Neural progenitor cell (in vitro differentiated cells): ENCODE data around the gene LRRC75A. TPM values are rescaled to one million over a fixed set of nuclear protein-coding genes. Genes with fewer than 3 reads are reported as not detected.

Experiments used
- DNase-seq: peaks from one replicate; pipeline ENCODE4 v3.0.0-alpha.2; 2016; ENCODE audit warnings: low spot score
- H2AFZ ChIP-seq: fragments of 200-600 bp; sonication (generic); replicated peaks from 2 replicates; pipeline ENCODE4 v1.6.1; 2016; ENCODE audit warnings: antibody characterized with exemption
- H3F3A ChIP-seq: fragments of 200-600 bp; sonication (generic); 2 replicates; pipeline ENCODE4 v1.6.1; 2016; ENCODE audit warnings: antibody characterized with exemption, low read depth
- H3K27ac ChIP-seq: fragments of 200-600 bp; sonication (generic); 2 replicates; pipeline ENCODE4 v1.5.1; 2016; ENCODE audit warnings: mild to moderate bottlenecking
- H3K27me3 ChIP-seq: fragments of 200-600 bp; sonication (generic); 2 replicates; pipeline ENCODE4 v1.6.1; 2016; ENCODE audit warnings: mild to moderate bottlenecking, moderate library complexity
- H3K36me3 ChIP-seq: fragments of 200-600 bp; sonication (generic); 2 replicates; pipeline ENCODE4 v1.5.1; 2016
- H3K4me1 ChIP-seq: fragments of 200-600 bp; sonication (generic); 2 replicates; pipeline ENCODE4 v1.6.1; 2016; ENCODE audit warnings: mixed run types
- H3K4me2 ChIP-seq: fragments of 200-600 bp; sonication (generic); 2 replicates; pipeline ENCODE4 v1.6.1; 2016
- H3K4me3 ChIP-seq: fragments of 200-600 bp; sonication (generic); 2 replicates; pipeline ENCODE4 v1.5.1; 2016
- H3K79me2 ChIP-seq: fragments of 200-600 bp; sonication (generic); 2 replicates; pipeline ENCODE4 v1.6.1; 2016; ENCODE audit warnings: low read depth
- H3K9ac ChIP-seq: fragments of 200-600 bp; sonication (generic); 2 replicates; pipeline ENCODE4 v1.6.1; 2016
- H3K9me3 ChIP-seq: fragments of 200-600 bp; sonication (generic); 2 replicates; pipeline ENCODE4 v1.5.1; 2016; ENCODE audit warnings: low read depth
- H4K20me1 ChIP-seq: fragments of 200-600 bp; sonication (generic); 2 replicates; pipeline ENCODE4 v1.6.1; 2016; ENCODE audit warnings: low read depth
- H3K27ac Mint-ChIP-seq: 3 replicates; pipeline ENCODE4 v1.8.0; 2021; ENCODE audit warnings: mixed read lengths
- H3K27me3 Mint-ChIP-seq: 2 replicates; pipeline ENCODE4 v1.8.0; 2022; ENCODE audit warnings: low read depth, mild to moderate bottlenecking, inconsistent platforms, moderate library complexity, mixed read lengths; ENCODE audit not compliant: insufficient read depth
- H3K36me3 Mint-ChIP-seq: 3 replicates; pipeline ENCODE4 v1.8.0; 2021; ENCODE audit warnings: mixed read lengths
- H3K4me1 Mint-ChIP-seq: 3 replicates; pipeline ENCODE4 v1.8.0; 2021; ENCODE audit warnings: mixed read lengths
- H3K4me3 Mint-ChIP-seq: 3 replicates; pipeline ENCODE4 v1.8.0; 2021; ENCODE audit warnings: mild to moderate bottlenecking, moderate library complexity, mixed read lengths
- H3K9me3 Mint-ChIP-seq: 3 replicates; pipeline ENCODE4 v1.8.0; 2020; ENCODE audit warnings: mixed read lengths
- CTCF ChIP-seq: fragments of 200-600 bp; sonication (generic); IDR thresholded peaks from 2 replicates; pipeline ENCODE4 v1.5.1; 2017; ENCODE audit warnings: antibody characterized with exemption, mild to moderate bottlenecking
- EZH2 ChIP-seq: fragments of 200-600 bp; sonication (generic); IDR thresholded peaks from 2 replicates; pipeline ENCODE4 v1.6.1; 2017; ENCODE audit warnings: antibody characterized with exemption, mild to moderate bottlenecking, moderate library complexity
- EZH2phosphoT487 ChIP-seq: fragments of 200-600 bp; sonication (generic); IDR thresholded peaks from 2 replicates; pipeline ENCODE4 v1.6.1; 2017; ENCODE audit warnings: antibody characterized with exemption
- total RNA-seq: library from RNA; depleted of rRNA; stranded (reverse); fragments of >200 nt; gene quantifications from 2 replicates; pipeline ENCODE4 v1.2.3, GENCODE V29; 2015; ENCODE audit warnings: low replicate concordance

LRRC75A gene
- total RNA-seq, 1 donor from 2014 or later: 4.0 TPM

DNA sequence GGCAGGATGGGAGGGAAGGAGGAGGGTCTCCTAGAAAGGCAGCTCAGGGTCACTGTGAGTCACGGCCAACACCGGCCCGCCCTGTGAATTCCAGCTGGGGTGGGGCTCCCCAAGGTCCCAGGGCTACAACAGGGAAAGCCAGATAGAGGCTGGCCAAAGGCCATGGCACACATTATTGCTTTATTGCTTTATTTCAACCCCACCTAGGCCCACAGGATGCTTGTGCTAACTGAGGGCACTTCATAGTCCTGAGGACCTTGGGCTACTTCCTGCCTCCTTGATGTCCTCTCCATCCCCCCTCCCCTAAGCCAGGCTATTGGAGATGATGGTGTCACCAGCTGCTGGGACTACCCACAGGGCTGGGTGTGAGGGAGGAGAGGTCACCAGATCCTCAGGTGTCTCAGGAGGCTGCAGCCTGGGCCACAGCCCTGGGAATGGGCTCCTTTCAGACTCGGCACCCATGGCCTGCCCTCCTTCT, 26.1 kb downstream of the LRRC75A start:
- Histone ChIP-seq H2AFZ (no peak overlapping the region), H3K4me3 (no peak overlapping the region), H3K79me2 (no peaks in the 10 kb centered on the region), H3K27me3 (no peaks in the 10 kb centered on the region), H3K4me1 (peaks cover 8% of the 10 kb centered on the region), H3F3A (no peaks in the 10 kb centered on the region), H4K20me1 (peaks cover 14% of the 10 kb centered on the region), H3K9me3 (no peaks in the 10 kb centered on the region), H3K4me2 (no peak overlapping the region), H3K9ac (no peak overlapping the region), H3K36me3 (no peaks in the 10 kb centered on the region), H3K27ac (no peak overlapping the region)
- DNase-seq: no peak
- Mint-ChIP-seq H3K27ac (no peak overlapping the region), H3K9me3 (no peaks in the 10 kb centered on the region), H3K36me3 (peaks cover 3% of the 10 kb centered on the region), H3K4me3 (no peak overlapping the region), H3K4me1 (peaks cover 21% of the 10 kb centered on the region), H3K27me3 (peaks cover 2% of the 10 kb centered on the region)
- TF ChIP-seq EZH2phosphoT487: no peak
- no peak for TF ChIP-seq EZH2
- no peak for TF ChIP-seq CTCF

GRCh38 chr17:16465052-16465312, 27.0 kb downstream of the LRRC75A start:
- Histone ChIP-seq H3K27me3 (no peaks in the 10 kb centered on the region), H3K4me1 (peaks cover 4% of the 10 kb centered on the region), H3K4me2 (no peak overlapping the region), H3K9me3 (no peaks in the 10 kb centered on the region), H2AFZ (no peak overlapping the region), H3K9ac (no peak overlapping the region), H3K27ac (no peak overlapping the region), H3F3A (no peaks in the 10 kb centered on the region), H4K20me1 (peaks cover 14% of the 10 kb centered on the region), H3K4me3 (no peak overlapping the region), H3K36me3 (no peaks in the 10 kb centered on the region), H3K79me2 (no peaks in the 10 kb centered on the region)
- Mint-ChIP-seq H3K4me1 (peaks cover 14% of the 10 kb centered on the region), H3K9me3 (no peaks in the 10 kb centered on the region), H3K27ac (no peak overlapping the region), H3K4me3 (no peak overlapping the region), H3K27me3 (peaks cover 2% of the 10 kb centered on the region), H3K36me3 (peaks cover 5% of the 10 kb centered on the region)
- DNase-seq: no peak
- no peak for TF ChIP-seq EZH2
- TF ChIP-seq EZH2phosphoT487: no peak
- no peak for TF ChIP-seq CTCF

DNA sequence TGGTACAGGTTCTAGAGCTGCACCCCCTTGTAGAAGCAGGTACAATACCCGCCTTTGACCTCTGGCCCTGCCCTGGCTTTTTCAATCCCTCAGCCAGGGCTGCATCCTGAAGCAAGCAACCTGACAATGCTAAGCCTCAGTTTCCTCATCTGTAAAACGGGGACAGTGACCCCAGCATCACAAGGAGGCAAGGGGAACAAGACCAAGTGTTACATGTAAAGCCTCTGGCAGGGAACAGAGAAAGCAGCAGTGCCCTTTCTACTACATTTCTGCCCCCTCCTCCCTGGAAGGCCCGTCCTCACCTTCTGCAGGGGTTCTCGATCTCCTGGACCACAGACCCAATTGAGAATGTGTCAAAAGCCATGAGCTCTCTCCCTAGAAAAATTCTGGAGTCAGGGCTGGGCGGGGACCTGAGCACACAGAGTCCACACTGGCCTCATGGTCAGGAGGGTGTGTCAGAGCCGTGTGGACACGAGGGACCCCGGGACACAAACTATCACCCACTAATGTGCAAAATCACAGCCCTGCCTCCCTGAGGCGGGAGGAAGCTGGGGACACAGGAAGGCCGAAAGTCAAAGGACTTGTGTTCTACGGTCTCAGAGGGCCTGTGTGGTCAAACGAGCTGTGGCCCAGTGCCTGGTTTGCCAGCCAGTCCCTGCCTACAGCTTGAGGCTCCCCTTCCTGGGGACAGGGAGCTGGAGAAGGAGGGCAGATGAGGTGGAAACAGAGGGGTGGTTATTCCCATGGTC, 27.5 kb downstream of the LRRC75A start:
- Histone ChIP-seq H3K79me2 (no peaks in the 10 kb centered on the region), H3K4me1 (peaks cover 6% of the 10 kb centered on the region), H3K27me3 (no peaks in the 10 kb centered on the region), H2AFZ (no peak overlapping the region), H3K36me3 (no peaks in the 10 kb centered on the region), H3K27ac (no peak overlapping the region), H3K4me2 (no peak overlapping the region), H3K4me3 (no peak overlapping the region), H3K9me3 (no peaks in the 10 kb centered on the region), H3F3A (no peaks in the 10 kb centered on the region), H4K20me1 (peaks cover 16% of the 10 kb centered on the region), H3K9ac (no peak overlapping the region)
- peaks cover 10% of the 10 kb centered on the region for H3K4me1 Mint-ChIP-seq
- no peaks in the 10 kb centered on the region for H3K9me3 Mint-ChIP-seq
- no peak overlapping the region for H3K27ac Mint-ChIP-seq
- H3K36me3 Mint-ChIP-seq: peaks cover 5% of the 10 kb centered on the region
- H3K4me3 Mint-ChIP-seq: no peak overlapping the region
- DNase-seq: no peak
- peaks cover 2% of the 10 kb centered on the region for H3K27me3 Mint-ChIP-seq
- TF ChIP-seq CTCF (no peak), EZH2 (no peak), EZH2phosphoT487 (no peak)
